ENCODE results near the gene EYA3.

Gene EYA3

GRCh38 chr1:28078262-28078661 lies 10.1 kb downstream of the EYA3 start:
- no peaks in the 10 kb centered on the region for H3K9me2 ChIP-seq (replicated peaks; ENCODE audit: insufficient read depth, low read length)
- H3K9ac ChIP-seq (ENCODE audit: low read length), result no peak overlapping the region
- peaks cover 95% of the 10 kb centered on the region for H3K79me2 ChIP-seq (ENCODE audit: low read length)
- H3K27ac ChIP-seq (ENCODE audit: low read length), result no peak overlapping the region
- no peaks in the 10 kb centered on the region for H3F3A ChIP-seq (ENCODE audit: insufficient read depth, low read length)
- H3K27me3 ChIP-seq (replicated peaks; ENCODE audit: insufficient read depth, low read length), result no peaks in the 10 kb centered on the region
- TF ChIP-seq CTCF (IDR thresholded peaks at IDR 0.05; ENCODE audit: low read length) (no peak), EZH2 (optimal IDR thresholded peaks at IDR 0.05; ENCODE audit: low read depth, low read length) (no peak), EZH2phosphoT487 (IDR thresholded peaks at IDR 0.05; ENCODE audit: low read length) (no peak)
- H3K4me2 ChIP-seq (ENCODE audit: low read depth, low read length), result no peak overlapping the region
- no peak for DNase-seq
- no peaks in the 10 kb centered on the region for H3K9me3 ChIP-seq (replicated peaks; ENCODE audit: insufficient read depth, low read length)
- H3K36me3 ChIP-seq (replicated peaks; ENCODE audit: insufficient read depth, low read length), result no peaks in the 10 kb centered on the region
- no peak overlapping the region for H3K4me3 ChIP-seq (ENCODE audit: low read length)
- no peak overlapping the region for H2AFZ ChIP-seq (ENCODE audit: low read length)
- H4K20me1 ChIP-seq (ENCODE audit: insufficient read depth, low read length), result no peaks in the 10 kb centered on the region; the same call in 1 of the 2 replicates
- no peaks in the 10 kb centered on the region for H3K4me1 ChIP-seq (ENCODE audit: low read length)

- no peaks in the 10 kb centered on the region for H3K36me3 ChIP-seq (replicated peaks; ENCODE audit: insufficient read depth, low read length)
- no peak overlapping the region for H3K4me3 ChIP-seq (ENCODE audit: low read length)
- peaks cover 7% of the 10 kb centered on the region for H3F3A ChIP-seq (ENCODE audit: insufficient read depth, low read length)
- no peak overlapping the region for H3K4me2 ChIP-seq (ENCODE audit: low read depth, low read length)
- no peaks in the 10 kb centered on the region for H3K27me3 ChIP-seq (replicated peaks; ENCODE audit: insufficient read depth, low read length)
- H3K79me2 ChIP-seq (ENCODE audit: low read length), result peaks cover 87% of the 10 kb centered on the region
- DNase-seq, result no peak
- no peak overlapping the region for H2AFZ ChIP-seq (ENCODE audit: low read length)
- TF ChIP-seq CTCF (IDR thresholded peaks at IDR 0.05; ENCODE audit: low read length) (no peak), EZH2phosphoT487 (IDR thresholded peaks at IDR 0.05; ENCODE audit: low read length) (no peak), EZH2 (optimal IDR thresholded peaks at IDR 0.05; ENCODE audit: low read depth, low read length) (no peak)
- no peaks in the 10 kb centered on the region for H4K20me1 ChIP-seq (ENCODE audit: insufficient read depth, low read length)
- no peaks in the 10 kb centered on the region for H3K9me2 ChIP-seq (replicated peaks; ENCODE audit: insufficient read depth, low read length)
- 0 out of 2 replicates have a peak, but pooled peaks cover 7% of the 10 kb centered on the region for H3K4me1 ChIP-seq (ENCODE audit: low read length)
- H3K9ac ChIP-seq (ENCODE audit: low read length), result no peak overlapping the region
- no peaks in the 10 kb centered on the region for H3K9me3 ChIP-seq (replicated peaks; ENCODE audit: insufficient read depth, low read length)
- H3K27ac ChIP-seq (ENCODE audit: low read length), result no peak overlapping the region
Observed at GRCh38 chr1:28074892-28075511, 13.4 kb downstream of the EYA3 start.

- Histone ChIP-seq H4K20me1 (ENCODE audit: insufficient read depth, low read length) (no peaks in the 10 kb centered on the region), H3K4me1 (ENCODE audit: low read length) (peaks cover 14% of the 10 kb centered on the region; the same call in 1 of the 2 replicates), H3K79me2 (ENCODE audit: low read length) (peaks cover 86% of the 10 kb centered on the region), H3K27ac (ENCODE audit: low read length) (no peak overlapping the region), H3K9me3 (replicated peaks; ENCODE audit: insufficient read depth, low read length) (no peaks in the 10 kb centered on the region), H3F3A (ENCODE audit: insufficient read depth, low read length) (peaks cover 11% of the 10 kb centered on the region), H3K9ac (ENCODE audit: low read length) (no peak overlapping the region), H3K4me2 (ENCODE audit: low read depth, low read length) (no peak overlapping the region), H2AFZ (ENCODE audit: low read length) (no peak overlapping the region), H3K27me3 (replicated peaks; ENCODE audit: insufficient read depth, low read length) (no peaks in the 10 kb centered on the region), H3K9me2 (replicated peaks; ENCODE audit: insufficient read depth, low read length) (no peaks in the 10 kb centered on the region), H3K4me3 (ENCODE audit: low read length) (no peak overlapping the region), H3K36me3 (replicated peaks; ENCODE audit: insufficient read depth, low read length) (no peaks in the 10 kb centered on the region)
- no peak for TF ChIP-seq EZH2phosphoT487 (IDR thresholded peaks at IDR 0.05; ENCODE audit: low read length)
- no peak for TF ChIP-seq CTCF (IDR thresholded peaks at IDR 0.05; ENCODE audit: low read length)
- TF ChIP-seq EZH2 (optimal IDR thresholded peaks at IDR 0.05; ENCODE audit: low read depth, low read length), result no peak
- no peak for DNase-seq
Observed at GRCh38 chr1:28073867-28074266, 14.5 kb downstream of the EYA3 start.

Data from MM.1S (cell line).